SH-SY5Y (cell line): ENCODE measurements around the gene ZNF141.
A peak's percentile ranks its signal among the peaks of the same experiment; 100 is the strongest.

Experiments used
- GATA2 ChIP-seq: IDR thresholded peaks from 2 replicates; pipeline ENCODE4 v1.6.1; 2011; ENCODE audit warnings: mild to moderate bottlenecking, low read depth, low read length
- GATA3 ChIP-seq: IDR thresholded peaks from 2 replicates; pipeline ENCODE4 v1.6.1; 2011; ENCODE audit warnings: low read depth, mild to moderate bottlenecking, low read length, moderate library complexity

The ZNF141 gene

DNA sequence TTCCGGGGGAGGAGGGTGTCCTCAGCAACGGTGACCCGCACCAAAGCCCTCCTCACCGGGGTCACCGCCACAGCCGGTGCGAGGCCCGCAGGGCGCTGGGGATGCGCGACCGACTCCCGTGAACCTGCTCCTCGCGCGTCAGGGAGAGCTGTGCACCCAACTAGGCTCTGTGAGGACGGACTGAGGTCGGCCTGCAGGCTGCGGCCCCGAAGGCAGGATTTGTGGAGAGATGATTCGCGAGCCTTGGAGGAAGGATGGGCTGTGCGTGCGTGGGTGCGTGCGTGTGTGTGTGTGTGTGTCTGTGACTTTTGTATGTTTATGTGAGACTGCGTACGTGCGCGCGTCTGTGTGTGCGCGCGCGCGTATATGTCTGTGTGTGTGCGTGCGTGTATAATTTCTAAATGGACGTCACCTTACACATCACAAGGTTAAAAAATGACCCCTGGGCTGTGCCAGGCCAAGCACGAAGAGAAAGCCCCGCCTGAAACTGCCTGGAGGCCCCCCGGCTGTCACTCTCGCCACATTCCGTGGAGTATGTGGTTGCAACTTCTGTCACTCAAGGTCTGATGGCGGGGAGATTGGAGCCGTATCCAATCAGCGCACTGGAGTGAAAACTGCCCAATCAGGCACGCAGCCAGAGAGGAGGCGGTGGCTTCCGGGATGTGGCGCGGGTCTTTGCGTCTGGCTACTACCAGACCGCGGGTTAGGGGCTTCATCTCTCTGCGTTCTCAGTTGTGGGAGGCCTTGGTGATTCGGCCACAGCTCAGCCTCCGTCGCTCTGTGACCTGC, at the start of gene ZNF141:
ZNF141 (plus strand) TSS at position 672 of the 789 bp plus-strand sequence. CDS start 170 bp downstream, outside the sequence.
- no peak; the same call in 1 of the 2 replicates for TF ChIP-seq GATA3
- peak; percentile 90 for TF ChIP-seq GATA2

DNA sequence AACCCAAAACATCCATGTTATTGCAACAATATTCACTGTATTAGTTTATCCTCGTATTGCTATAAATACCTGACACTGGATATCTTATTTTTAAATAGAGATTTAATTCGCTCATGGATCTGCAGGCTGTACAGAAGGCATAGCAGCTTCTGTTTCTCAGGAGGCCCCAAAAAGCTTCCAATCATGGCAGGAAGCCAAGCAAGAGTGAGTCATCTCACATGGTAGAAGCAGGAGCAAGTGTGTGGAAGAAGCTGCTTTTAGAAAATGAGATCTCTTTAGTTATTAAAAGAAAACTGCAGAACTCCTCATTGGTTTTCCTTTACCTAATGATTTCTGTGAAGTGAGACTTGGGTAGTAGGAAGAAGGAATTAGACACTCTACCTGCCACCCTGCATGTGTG, 48.7 kb upstream of the ZNF141 start:
- TF ChIP-seq GATA3 = no peak
- TF ChIP-seq GATA2 = no peak

DNA sequence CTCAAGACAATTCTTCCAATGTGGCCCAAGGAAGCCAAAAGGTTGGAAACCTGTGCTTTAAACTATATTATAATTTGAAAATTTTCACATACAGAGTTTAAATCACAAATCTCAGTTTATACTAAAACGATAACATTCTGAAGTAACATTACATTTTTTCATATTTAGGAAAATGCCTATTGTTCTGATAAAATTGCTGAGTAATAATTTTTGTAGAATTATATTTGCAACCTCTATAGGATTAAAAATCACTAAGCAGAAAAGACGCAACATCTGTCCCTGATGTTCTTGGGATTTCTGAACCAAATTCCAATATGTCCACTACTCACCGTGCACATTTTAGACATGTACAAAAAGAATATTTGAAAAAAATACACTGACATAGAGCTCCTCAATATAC, 42.9 kb upstream of the ZNF141 start:
- TF ChIP-seq GATA3 (no peak), GATA2 (no peak)

DNA sequence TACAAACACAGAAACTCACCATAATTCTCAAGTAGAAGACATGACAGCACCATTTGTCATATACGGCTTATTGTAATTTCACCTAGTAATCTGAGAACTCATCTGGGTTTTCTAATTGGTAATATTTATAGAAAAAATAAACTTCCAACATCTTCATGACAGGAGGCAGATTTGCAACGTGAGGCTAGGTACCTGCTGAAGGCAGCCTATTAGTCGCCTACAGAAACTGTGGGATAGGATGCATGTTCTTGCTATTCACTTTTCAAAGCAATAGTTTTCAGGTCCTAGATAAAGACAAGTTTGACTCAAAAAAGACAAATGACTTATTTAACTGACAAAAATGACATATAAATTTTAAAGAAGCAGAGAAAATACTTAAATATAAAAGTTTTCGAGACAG, 35.2 kb upstream of the ZNF141 start:
- TF ChIP-seq GATA3 (no peak), GATA2 (no peak)

DNA sequence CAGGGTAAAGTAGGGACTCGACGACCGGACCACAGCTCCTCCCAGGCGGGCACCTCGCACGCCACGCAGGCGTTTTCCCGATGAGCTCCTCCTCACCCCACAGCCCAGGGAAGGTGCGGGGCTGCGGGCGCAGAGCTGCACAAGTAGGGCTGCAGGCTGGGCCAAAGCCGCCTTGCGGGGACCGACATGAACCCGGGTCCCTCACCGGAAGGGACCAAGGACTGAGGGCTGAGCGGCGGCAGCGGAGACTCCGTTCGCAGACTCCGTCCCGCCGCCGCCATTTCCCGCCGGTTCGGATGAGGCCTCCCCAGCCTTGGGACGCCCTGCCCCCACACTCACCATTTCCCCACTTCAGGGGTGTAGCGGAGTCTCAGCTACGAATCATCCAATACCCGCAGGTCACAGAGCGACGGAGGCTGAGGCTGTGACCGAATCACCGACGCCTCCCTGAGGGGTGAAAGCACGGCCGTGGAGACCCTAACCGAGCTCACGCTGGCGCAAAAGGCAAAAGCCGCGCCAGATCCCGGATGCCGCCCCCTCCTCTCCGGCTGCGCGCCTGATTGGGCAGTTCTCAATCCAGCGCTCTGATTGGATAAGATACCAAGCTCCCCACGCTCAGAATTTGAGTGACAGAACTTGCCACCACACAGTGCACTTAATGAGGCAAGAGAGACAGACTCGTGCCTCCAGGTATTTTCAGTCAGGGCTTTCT, 32.5 kb upstream of the ZNF141 start, which contains the start of gene ZNF732:
ZNF732 (minus strand) TSS at position 506 of the 712 bp plus-strand sequence; CDS start at position 342, 164 bp downstream.
- TF ChIP-seq GATA2 (no peak), GATA3 (no peak)

DNA sequence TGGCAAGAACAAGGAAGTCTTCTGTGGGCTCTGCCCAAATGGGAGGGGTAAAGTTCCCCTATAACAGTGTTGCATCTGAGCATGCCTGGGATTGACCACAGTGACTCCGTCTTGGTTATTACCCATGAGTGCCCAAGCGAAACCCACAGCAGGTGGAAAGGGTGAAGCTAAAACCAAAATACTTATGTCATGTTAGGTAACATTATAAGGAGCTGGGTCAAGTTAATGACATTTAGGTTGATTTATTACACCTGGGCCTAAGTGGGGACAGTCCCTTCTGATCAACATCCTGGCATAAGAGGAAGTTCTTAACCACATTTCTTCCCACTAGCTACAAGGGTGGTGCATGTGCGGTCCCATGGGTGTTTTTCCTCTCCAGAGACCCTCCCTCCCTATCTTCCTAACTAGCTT, 31.1 kb upstream of the ZNF141 start:
- TF ChIP-seq GATA2 (no peak), GATA3 (no peak)

DNA sequence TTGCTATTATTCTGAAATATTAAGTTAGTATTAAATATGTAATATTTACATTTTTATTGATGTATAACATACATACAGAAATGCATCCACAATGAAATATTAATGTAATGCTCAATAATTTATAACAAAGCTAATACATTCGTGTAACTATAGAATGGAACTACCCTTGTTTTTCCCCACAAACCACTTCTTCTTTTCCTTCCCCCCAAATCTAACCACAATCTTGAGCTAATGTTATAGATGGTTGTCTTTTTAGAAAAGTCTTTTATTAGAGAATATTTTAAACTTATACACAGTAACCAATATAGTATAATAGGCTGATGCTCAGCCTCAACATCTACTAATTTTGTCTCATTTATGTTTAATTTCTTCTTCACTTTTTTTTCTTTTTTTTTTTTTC, 27.8 kb upstream of the ZNF141 start:
- TF ChIP-seq GATA3 = no peak
- TF ChIP-seq GATA2 = no peak

DNA sequence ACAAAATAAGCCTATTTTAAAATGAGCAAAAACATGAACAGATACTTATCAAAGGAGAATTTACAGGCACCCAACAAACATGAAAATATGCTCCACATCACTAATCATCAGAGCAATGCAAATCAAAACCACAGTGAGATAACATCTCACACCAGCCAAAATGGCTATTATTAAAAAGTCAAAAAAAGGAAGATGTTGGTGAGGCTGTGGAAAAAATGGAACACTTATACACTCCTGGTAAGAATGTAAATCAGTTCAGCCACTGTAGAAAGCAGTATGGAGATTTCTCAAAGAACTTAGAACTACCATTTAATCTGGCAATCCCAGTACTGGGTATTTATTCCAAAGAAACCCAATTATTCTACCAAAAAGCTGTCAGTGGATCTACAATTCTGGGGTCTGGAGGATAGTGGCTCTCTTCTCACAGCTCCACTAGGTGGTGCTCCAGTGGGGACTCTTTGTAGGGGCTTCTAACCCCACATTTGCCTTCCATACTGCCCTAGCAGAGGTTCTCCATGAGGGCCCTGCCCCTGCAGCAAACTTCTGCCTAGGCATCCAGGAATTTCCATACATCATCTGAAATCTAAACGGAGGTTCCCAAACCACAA, 23.2 kb upstream of the ZNF141 start:
- TF ChIP-seq GATA3 (no peak), GATA2 (no peak)

DNA sequence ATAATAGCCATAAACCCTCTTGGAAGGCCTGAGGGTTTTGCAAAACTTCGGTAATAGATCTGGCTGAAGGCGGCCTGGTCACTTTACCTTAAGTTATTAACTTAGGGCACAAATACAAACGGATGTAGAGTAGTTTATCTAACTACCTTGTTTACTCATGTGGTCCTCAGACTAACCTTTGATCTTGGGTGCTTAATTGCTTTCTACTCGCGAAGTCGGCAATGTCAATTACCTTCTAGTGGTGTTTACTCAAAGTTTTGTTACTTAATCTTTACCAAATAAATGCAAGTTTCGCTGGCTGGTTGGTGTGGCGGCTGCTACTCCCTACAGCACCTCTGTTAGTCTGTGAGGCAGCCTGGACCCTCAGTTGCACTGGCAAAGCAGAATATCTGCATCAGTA, 8.9 kb upstream of the ZNF141 start:
- TF ChIP-seq GATA3 (no peak), GATA2 (no peak)

DNA sequence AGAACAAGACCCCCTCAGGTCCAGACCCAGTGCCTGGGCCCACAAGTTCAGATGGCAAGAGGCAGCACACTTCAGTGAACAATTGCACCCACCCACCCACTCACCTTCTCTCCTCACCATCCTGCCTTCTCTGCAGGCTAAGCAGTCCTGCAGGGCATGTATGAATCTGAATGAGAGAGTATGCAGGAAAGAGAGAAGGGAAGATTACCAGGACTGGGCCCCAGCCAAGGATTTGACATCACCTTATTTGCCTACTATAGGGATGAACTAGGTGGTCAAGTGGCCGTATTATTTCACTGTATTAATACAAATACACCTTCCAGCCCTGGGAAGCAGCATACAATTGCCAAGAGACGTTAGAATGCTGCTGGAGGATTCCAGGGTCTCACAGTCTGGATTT, 2.1 kb upstream of the ZNF141 start:
- no peak for TF ChIP-seq GATA3
- TF ChIP-seq GATA2 = no peak

DNA sequence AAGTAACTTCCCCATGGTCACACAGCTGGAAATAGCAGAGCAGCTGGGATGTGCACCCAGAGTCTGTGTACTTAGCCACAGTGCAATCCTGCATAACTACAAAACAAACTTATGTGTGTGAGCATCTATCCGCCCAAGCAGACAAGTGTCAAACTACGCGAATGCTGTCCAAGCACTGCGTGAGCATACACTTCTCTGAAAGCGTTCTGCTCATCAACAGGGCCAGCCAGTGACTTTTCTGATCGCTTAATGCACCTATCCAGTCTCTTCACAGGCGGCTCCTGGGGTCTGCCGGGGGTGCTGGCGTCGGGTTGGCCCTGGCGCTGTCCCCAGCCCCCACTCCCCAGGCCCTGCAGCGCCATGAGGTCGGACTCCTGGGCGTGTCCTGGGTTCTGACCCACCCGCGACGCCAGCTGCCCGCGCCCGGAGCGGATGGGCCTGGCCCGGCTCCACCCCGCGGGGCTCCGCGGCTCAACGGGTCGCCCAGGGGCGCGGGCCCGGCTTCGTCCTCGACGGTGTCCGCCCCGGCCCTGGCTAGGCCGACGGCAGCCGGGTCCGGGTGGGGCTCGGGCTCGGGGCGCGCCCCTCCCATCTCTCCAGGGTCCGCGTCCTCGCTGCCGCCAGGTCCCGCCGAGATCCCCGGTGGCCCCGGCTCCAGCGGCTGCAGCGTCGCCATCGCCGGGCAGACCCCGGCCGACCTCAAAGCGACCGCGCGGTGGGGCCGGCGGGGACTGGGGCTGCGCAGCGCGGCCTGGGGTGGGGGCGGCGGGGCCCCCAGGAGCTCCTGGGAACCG, 1.3 kb upstream of the ZNF141 start:
- TF ChIP-seq GATA3 = no peak
- no peak for TF ChIP-seq GATA2

DNA sequence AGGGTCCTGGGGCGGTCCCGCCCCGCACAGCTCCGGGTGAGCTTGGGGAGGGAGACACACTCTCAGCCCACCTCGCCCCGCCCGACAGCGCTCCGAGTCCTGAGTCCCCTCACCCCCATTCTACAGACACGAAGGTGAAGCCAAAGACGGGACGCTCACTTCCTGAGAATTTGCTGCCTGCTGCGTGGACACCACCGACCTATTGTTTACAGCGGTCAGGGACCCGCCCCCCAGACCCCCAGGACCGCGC, 796 bp upstream of the ZNF141 start:
- TF ChIP-seq GATA3 = no peak
- no peak for TF ChIP-seq GATA2

DNA sequence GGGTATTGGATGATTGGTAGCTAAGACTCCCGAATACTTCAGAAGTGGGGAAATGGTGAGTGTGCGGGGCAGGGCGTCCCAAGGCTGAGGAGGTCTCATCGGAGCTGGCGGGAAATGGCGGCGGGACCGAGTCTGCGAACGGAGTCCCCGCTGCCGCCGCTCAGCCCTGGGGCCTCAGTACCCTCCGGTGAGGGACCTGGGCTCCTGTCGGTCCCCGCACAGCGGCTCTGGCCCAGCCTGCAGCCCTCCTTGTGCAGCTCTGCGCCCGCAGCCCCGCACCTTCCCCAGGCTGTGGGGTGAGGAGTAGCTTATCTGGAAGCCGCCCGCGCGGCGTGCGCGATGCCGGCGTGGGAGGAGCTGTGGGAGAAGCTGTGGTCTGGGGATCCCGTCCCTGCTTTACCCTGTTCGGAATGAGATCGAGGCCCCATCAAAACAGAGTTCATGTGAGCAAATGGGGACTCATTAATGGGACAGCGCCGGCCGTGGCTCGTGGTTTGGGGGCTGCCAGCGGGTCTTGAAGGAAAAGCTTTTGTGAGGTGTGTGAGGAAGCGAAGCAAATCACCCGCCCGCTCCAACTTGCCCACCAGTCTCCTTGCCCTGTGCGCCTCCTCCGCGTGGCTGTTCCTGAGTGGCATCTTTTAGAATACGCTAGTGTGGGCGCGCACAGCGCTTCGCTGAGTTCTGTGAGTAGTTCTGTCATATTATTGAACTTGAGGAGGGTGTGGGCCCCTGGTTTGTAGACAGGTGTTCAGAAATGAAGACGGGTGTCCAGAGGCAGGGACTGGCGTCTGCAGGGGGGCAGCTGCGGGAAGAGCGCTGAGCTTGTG, 531 bp downstream of the ZNF141 start:
- TF ChIP-seq GATA3 = no peak
- TF ChIP-seq GATA2 = no peak

DNA sequence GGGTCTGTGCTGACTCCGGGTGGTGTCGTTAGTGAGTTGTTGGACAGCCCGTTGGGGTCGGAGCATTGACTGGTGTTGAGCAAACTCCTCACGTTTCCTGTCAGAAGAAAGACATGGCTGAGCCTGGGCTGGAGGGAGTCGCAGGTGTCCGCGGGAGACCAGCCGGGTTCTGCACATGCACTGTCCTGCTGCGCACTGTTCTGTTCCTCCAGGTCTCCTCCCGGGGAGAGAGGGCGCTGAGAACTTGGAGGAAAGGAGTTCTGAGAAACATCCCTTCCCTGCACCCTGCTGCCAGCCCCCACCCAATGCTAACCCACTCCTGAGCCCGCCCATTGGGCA, 1.1 kb downstream of the ZNF141 start:
- TF ChIP-seq GATA2 (no peak), GATA3 (no peak)
